Measurements from ENCODE around the gene PTPRM.

DNA sequence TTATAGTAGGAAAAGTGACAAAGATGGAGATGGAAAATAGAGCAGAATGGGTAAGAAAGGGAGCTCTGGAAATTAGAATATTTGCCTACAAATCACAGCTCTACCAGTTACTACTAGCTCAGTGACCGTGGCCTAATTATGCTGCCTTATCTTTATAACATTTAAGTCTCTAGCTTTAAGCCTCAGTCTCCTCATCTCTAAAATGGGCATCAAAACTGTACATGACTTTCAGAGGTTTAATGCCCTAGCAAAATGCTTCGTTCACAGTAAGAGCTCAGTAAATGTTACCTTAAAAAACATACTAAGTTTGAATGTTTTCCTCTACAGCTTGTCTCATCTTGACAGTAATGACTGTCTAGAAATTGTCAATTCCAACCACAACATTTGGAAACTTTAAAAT, 8.3 kb upstream of the PTPRM start:
- TF ChIP-seq POLR2A (IDR thresholded peaks at IDR 0.05; ENCODE audit: low read length) (no peak), JUNB (IDR thresholded peaks at IDR 0.05) (no peak), KDM1A (IDR thresholded peaks at IDR 0.05; ENCODE audit: low read depth) (no peak), CTCF (IDR thresholded peaks at IDR 0.05) (no peak), SREBF2 (IDR thresholded peaks at IDR 0.05) (no peak), RFX5 (IDR thresholded peaks at IDR 0.05) (no peak)
